ENCODE results near the gene NBL1. TPM values are rescaled to one million over a fixed set of nuclear protein-coding genes. Genes with fewer than 3 reads are reported as not detected.

The NBL1 gene
- total and polyA plus RNA-seq, 10 of the 15 experiments (the other 5 are each of a cell fraction or from before 2014, with no cell fraction given): 0.13 to 2.4 (median 0.81) TPM; not detected in 1

DNA sequence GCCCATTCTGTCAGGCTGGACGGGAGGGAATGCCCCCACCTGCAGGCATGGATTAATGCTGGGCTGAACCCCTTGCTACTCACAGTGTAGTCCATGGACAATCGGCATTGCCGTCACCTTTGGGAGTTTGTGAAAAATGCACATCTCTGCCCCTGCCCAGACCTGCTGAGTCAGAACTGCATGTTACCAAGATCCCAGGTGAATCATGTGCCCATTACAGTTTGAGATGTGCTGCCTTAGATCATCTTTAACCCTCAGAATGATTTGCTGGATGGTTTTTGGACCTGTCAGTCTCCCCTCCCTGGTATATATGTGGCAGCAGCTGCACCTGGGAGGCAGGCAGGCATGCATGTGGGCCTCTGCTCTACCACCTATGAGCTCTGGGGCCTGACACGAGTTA lies 35.6 kb downstream of the NBL1 start (continued):
- TF ChIP-seq, protein P1, sequence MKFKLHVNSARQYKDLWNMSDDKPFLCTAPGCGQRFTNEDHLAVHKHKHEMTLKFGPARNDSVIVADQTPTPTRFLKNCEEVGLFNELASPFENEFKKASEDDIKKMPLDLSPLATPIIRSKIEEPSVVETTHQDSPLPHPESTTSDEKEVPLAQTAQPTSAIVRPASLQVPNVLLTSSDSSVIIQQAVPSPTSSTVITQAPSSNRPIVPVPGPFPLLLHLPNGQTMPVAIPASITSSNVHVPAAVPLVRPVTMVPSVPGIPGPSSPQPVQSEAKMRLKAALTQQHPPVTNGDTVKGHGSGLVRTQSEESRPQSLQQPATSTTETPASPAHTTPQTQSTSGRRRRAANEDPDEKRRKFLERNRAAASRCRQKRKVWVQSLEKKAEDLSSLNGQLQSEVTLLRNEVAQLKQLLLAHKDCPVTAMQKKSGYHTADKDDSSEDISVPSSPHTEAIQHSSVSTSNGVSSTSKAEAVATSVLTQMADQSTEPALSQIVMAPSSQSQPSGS (IDR thresholded peaks at IDR 0.05; ENCODE audit: low read length): no peak

DNA sequence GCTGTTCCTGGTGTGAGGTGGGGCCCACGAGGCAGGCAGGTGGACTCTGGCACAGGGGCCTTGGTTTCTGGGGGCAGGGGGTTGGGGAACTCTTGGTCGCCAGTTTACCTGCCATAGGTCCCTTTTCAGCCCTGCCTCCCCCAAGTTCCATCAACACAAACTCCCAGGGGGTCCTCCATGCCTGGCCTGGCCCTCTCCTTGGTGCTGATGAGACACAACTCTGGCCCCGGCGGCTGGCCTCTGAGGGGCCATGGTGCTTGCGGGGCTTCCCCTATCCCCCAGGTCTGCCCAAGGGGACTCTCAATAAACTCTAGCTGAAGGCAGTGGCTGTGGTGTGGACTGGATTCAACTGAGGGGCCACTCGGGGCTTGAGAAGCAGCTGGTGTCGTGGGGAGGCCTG lies 36.5 kb downstream of the NBL1 start:
- Histone ChIP-seq H3K4me2 (ENCODE audit: control insufficient read depth, insufficient read depth) (no peak overlapping the region), H3K9me3 (replicated peaks; ENCODE audit: control insufficient read depth, insufficient read depth, low read length) (no peaks in the 10 kb centered on the region), H2AFZ (ENCODE audit: control insufficient read depth, low read depth, low read length) (no peak overlapping the region), H3K79me2 (ENCODE audit: control insufficient read depth, insufficient read depth, low read length) (no peaks in the 10 kb centered on the region), H3K4me1 (ENCODE audit: control insufficient read depth, insufficient read depth, low read length) (no peaks in the 10 kb centered on the region), H3K27me3 (replicated peaks in 1 of 2; ENCODE audit: control insufficient read depth in 2 of 2, insufficient read depth in 2 of 2, low read length in 1 of 2) (peaks cover 0 to 1% of the 10 kb centered on the region in 2 experiments; a peak in 2 of 4 replicates), H4K20me1 (ENCODE audit: control insufficient read depth, insufficient read depth) (no peaks in the 10 kb centered on the region), H3K4me3 (no peak overlapping the region), H3K27ac (ENCODE audit: control insufficient read depth, insufficient read depth) (no peak overlapping the region), H3K9ac (ENCODE audit: control insufficient read depth, insufficient read depth, low read length) (no peak overlapping the region), H3K36me3 (ENCODE audit: control insufficient read depth in 2 of 2, insufficient read depth in 2 of 2, low read length in 1 of 2) (no peaks in the 10 kb centered on the region)
- no peak for FAIRE-seq
- in situ Hi-C loops (cut with MboI): no loop called here
- CTCF ChIA-PET: interaction anchor here (1.3 kb wide), 1 partner anchor 19 kb away, joined by 6 read pairs; no protein-coding TSS in a partner anchor
- RAD21 ChIA-PET (ENCODE audit: unreplicated experiment): no interaction called here
- DNase-seq (ENCODE audit: low read depth, low spot score): no peak
- no peak for TF ChIP-seq BACH1 (IDR thresholded peaks at IDR 0.05; ENCODE audit: borderline replicate concordance)
- TF ChIP-seq, protein P2, sequence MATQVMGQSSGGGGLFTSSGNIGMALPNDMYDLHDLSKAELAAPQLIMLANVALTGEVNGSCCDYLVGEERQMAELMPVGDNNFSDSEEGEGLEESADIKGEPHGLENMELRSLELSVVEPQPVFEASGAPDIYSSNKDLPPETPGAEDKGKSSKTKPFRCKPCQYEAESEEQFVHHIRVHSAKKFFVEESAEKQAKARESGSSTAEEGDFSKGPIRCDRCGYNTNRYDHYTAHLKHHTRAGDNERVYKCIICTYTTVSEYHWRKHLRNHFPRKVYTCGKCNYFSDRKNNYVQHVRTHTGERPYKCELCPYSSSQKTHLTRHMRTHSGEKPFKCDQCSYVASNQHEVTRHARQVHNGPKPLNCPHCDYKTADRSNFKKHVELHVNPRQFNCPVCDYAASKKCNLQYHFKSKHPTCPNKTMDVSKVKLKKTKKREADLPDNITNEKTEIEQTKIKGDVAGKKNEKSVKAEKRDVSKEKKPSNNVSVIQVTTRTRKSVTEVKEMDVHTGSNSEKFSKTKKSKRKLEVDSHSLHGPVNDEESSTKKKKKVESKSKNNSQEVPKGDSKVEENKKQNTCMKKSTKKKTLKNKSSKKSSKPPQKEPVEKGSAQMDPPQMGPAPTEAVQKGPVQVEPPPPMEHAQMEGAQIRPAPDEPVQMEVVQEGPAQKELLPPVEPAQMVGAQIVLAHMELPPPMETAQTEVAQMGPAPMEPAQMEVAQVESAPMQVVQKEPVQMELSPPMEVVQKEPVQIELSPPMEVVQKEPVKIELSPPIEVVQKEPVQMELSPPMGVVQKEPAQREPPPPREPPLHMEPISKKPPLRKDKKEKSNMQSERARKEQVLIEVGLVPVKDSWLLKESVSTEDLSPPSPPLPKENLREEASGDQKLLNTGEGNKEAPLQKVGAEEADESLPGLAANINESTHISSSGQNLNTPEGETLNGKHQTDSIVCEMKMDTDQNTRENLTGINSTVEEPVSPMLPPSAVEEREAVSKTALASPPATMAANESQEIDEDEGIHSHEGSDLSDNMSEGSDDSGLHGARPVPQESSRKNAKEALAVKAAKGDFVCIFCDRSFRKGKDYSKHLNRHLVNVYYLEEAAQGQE (IDR thresholded peaks at IDR 0.05; ENCODE audit: low read depth, low read length): peak; percentile 47; the same call in 1 of the 2 replicates
- no peak for TF ChIP-seq IRF4 (IDR thresholded peaks at IDR 0.05; ENCODE audit: low read depth, low read length)
- TF ChIP-seq HDAC2 (IDR thresholded peaks at IDR 0.05): no peak
- intact Hi-C loops (cut with micrococcal nuclease; ENCODE audit: unreplicated experiment): no loop called here
- SMC1A ChIA-PET (ENCODE audit: uncharacterized antibody, unreplicated experiment): interaction anchor here (0.6 kb wide), 1 partner anchor 290 kb away, joined by 4 read pairs; no protein-coding TSS in a partner anchor
- POLR2A ChIA-PET: interaction anchor here (0.6 kb wide), 2 partner anchors 125 to 312 kb away, joined by 4 to 6 read pairs; no protein-coding TSS in a partner anchor
- BruUV-seq (replicated peaks): no TSS peak
- no peak for ATAC-seq
- WGBS (ENCODE audit: insufficient coverage, insufficient replicate concordance, low lambda C conversion rate, missing lambda C conversion rate): 72% methylated on average over 7 of the region's 7 CpGs

Measured in GM12878 (cell line).